HG02885 (cell line): Measurements from ENCODE around the gene PPARA.

ENCODE experiments used
- ATAC-seq: cut with Tn5 transposase; IDR thresholded peaks from one replicate; pipeline ENCODE4 v1.9.1; 2021; ENCODE audit warnings: mild to moderate bottlenecking; ENCODE audit not compliant: unreplicated experiment, poor library complexity

Gene PPARA

DNA sequence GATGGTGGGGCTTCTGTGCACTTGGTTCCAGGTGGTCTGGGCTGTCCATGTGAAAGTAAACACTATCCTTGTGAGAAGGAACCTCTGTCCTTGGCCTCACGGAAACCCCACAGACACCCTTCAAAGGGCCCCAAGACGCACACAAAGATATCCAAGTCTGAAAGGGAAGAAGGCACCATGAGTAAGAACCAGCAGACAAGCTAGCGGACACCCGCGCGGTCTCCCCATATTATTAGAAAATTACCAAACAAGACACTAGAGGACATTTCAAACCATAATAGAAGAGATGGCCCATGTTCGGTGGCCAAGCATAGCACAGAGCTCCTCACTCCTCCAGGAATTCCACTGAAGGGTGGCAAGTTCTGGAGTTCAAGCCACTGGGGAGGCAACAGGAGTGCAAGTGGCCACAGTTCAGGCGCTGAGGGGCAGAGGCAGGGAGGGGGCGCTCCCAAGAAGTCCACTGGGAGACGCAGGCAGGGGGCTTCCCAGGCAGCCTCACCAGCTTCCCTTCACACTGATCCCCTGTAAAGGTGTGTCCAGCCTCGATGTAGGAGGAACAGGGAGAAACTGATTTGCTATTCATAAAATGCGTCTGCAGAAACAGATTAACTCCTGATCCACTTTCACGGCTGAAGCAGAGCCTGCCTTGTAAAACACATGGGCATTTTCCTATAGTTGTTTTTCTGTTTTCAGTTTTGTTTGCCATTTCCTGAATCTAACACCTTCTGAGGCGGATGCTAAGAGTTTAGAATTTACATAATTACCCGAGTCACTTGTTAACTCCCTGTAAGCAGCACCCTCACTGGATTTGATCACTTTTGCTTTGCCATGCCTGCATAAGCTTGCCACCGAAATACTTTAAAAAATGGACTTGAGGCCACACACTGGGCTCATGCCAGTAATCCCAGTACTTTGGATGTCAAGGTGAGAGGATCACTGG, 9.1 kb upstream of the PPARA start:
- no peak for ATAC-seq

DNA sequence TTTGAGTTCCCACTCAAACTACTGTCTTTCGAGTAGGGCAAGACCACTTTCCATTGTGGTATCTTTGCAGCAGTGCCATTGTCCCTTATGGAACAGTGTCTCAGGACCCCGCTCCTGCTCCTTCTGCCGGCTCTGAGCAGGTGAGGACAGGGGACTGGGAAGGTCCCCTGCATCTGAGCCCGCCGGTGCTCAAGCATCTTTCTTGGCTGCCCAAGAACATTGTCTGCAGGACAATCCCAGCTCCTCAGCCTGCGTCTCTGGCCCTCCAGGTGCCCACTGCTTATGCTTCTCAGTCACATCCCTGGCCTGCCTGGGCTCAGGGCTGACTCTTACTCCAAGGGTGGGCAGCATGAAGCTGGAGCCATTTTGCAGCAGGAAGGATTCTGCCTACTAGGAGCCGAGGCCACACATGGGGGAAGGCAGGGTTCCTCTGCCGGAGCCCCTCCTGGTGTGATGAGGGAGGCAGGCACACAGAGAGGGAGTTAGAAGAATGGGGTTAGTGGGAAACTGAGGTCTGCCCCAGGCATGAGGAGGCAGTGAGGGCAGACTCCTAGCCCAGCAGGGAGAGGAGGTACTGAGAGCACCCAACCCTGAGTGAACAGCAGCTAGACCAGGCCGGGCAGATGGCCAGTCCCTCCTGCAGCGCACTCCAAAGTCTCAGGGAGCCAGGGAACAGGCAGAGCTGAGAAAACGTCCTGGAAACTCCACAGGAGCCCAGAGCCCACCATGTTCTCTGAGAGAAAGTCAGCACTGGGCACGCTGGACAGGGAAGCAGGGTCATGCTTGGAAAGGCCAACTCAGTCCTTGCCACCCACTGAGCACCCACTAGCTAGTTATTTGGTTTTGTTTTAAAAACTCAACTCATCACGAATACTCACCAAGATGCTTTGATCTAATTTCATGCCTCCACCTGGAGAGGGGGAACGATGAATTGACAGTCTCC, 7.5 kb upstream of the PPARA start:
- no peak for ATAC-seq

DNA sequence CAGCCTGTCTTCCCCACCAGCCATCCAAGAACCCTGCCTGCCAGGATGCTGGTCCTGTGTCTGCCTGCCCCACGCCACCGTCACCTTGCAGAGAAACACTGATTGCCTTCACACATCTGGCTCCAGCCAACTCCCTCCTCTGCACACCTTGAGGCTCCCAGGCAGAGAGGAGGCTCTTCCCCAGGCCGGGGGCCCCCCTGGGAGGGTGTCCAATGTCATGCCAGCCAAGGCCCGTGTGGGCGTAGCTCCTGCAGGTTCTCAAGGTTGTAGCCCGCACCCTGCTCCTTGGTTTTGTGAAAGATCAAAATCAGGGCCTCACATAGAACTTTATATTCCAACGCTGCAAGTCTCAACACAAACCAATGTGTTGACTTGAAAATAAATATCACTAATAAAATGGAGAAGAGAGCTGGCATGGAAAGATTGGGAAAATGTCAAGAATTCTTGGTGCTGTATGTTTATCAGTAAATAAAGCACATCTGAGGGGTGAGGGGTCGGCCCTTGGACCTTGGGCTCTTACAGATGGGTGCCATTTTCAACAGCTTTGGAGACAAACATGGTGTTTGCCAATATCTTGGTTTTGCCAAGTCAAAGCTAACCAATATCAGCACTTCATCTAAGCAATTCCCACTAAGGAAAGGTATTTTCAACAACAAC, 6.7 kb upstream of the PPARA start:
- no peak for ATAC-seq

DNA sequence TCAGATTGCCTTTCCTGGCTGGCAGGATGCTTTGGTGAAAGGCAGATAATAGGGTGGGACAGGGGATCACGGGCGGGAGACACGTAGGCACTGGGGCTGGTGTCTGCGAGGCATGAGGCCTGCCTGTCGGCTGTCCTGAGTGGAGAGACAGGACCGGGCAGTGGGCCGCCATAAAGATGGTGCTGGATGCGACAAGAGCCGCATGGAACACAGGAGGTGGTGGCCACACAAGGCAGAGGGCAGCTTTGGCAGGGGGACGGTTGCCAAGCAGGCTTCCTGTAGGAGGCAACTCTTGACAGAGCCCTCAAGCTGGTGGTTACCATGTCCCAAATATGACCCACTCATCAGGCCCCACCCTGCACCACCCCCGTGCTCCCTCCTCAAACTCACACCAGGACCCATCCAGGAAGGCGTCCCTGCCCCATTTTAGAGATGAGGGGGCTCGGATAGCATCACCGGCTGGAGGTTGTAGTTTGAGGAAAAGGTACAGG, 4.9 kb upstream of the PPARA start:
- ATAC-seq, result no peak

DNA sequence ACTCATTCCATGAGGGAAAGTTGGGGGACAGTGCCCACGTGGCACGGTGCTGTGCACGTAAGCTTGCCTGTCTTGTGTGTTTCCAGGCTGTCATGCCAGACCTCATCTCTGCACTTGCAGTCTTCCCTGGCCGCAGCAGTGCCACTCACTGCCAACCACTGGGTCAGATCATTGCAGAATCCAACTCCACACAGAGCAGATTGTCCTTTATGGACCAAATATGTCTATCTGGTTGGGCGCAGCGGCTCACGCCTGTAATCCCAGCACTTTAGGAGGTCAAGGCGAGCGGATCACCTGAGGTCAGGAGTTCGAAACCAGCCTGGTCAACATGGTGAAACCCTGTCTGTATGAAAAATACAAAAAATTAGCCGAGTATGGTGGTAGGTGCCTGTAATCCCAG, 4.4 kb upstream of the PPARA start:
- no peak for ATAC-seq

DNA sequence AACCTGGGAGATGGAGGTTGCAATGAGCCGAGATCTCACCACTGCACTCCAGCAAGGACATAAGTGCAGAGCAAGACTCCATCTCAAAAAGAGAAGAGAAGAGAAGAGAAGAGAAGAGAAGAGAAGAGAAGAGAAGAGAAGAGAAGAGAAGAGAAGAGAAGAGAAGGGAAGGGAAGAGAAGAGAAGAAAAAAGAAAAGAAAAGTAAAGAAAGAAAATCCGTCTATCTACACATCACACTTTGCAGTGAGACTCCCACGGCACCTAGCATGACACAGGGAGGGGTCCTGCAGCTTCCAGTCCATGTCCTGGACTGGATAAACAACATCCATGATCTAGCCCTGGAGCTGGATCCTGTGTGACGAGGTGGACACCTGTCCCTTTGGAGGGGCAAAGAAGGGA, 4.0 kb upstream of the PPARA start:
- no peak for ATAC-seq

DNA sequence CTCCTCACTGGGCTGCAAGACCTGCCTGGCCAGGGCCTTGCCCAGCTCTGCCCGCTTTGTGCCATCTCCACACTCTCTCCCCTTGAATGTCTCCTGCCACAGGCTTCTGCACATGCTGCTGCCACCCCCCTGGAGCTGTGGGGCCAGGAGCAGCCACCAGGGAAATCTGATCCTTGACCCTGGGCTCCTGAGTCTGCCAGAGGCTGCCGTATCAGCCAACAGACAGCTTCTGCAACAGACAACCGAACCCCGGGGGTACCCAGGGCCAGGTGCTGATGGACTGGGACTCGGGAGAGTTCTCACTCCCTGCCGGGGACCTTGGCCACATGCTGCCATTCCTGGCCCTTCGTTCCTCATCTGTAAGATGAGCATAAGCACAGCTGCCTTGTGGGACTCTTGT, 3.3 kb upstream of the PPARA start:
- ATAC-seq, result no peak

DNA sequence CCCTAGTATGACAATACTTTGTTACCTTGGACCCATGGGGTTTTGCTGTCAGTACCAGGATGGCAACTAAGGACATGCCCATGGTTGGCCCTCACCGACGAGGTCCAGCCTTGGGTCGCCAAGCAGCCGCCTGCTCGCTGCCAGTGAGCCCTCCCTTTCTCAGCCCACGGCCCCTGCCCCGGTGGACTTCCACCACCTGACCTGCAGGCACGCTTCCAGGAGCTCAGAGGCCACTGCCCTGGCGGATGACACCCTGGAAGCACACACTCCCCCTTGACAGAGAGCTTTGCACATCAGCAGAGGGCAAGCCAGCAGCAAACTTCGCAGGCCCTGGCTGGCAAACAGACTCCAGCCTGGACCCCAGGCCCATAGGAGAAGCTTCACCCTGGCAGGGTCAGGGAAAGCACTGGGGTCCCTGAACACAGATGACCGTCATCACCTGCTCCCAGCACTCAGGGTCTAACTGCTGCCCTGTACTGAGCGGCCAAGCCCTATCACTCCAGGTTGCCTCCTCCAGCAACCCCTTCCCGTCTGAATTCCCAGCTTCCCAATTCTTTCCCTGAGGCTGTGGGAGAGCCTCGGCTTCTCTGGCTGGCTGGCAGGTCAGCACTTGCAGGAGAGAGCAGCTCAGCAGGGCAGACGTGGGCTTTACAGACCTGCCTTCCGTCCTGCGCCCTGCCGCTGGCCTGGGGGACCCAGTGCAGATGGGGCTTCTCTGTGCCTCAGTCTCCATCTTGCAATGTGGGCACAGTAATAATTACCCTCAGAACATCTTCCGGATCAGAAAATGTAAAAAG, 2.7 kb upstream of the PPARA start:
- ATAC-seq, result no peak

DNA sequence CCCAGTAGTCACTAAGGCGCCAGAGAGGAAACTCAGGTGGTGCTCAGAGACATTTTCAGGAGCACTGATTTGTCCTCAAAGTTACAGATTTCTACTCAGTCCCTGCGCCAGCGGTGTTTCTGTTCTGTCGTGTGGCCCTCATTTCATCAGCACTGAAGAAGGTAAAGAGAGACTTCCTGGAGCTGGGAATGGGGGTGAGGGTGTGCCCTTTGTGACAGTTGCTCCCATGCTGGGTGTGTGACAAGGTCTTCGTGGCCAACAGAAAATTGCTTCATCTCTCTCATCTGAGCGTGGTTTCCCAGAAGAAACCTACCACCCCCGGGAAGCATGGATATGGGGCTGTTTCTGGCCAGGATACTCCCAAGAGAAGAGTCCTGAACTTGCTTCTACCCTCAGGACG, 2.0 kb upstream of the PPARA start:
- no peak for ATAC-seq

DNA sequence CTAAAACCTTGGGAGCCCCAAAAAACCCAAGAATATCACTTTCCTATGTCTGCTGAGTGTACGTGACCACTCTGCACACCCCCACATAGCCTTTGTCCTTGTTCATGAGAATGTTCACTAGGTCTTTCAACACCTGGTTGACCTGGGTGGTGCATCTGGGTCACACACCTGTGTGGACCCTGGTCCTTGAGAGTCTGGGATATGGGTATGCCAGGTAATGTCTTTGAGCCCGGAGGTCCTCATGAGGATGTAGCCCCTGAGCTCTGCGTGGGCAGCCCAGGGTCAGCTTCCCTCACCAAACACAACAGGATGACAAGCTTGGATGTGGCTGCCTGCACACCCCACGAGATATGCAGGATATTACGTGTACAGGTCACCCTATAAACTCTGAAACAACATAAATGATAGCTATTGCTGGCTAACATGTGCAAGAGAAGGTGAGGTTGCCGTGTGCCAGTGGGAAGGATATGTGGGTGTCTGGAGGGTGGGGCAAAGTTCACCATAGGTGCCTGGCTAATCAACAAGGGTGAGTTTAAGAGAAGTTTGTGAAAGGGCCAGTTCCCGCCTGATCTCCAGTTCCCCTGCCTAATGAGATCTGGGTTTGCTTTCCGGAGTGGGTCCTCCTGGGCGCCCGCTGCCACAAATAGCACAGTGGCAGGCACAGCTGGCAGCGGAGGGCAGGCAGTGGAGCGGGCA, 1.4 kb upstream of the PPARA start:
- ATAC-seq, result no peak

DNA sequence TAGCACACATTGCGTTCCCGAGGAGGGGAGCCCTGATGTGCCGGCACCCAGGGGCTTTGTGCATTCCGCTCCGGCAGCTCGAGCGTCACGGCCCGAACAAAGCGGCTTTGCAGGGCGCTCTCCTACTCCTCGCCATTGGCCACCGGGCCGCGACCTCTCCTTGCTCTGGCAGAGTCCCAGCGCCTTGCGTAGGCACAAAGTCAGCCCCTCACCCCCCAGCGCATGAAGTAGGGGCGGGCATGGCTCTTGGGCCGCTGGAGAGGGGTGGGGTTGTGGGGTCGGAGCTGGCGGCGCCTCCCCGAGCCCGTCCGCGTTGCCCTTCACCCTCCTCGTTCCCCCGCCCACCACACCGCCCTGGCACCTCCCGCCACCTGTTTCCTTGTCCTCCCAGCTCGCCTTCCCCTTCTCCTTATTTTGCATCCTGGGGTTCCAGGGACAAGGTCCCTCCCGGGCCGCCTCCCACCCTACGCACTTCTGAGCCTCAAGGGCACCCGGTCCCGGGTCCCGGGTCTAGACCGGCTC, 753 bp upstream of the PPARA start:
- ATAC-seq, result peak; percentile 2

DNA sequence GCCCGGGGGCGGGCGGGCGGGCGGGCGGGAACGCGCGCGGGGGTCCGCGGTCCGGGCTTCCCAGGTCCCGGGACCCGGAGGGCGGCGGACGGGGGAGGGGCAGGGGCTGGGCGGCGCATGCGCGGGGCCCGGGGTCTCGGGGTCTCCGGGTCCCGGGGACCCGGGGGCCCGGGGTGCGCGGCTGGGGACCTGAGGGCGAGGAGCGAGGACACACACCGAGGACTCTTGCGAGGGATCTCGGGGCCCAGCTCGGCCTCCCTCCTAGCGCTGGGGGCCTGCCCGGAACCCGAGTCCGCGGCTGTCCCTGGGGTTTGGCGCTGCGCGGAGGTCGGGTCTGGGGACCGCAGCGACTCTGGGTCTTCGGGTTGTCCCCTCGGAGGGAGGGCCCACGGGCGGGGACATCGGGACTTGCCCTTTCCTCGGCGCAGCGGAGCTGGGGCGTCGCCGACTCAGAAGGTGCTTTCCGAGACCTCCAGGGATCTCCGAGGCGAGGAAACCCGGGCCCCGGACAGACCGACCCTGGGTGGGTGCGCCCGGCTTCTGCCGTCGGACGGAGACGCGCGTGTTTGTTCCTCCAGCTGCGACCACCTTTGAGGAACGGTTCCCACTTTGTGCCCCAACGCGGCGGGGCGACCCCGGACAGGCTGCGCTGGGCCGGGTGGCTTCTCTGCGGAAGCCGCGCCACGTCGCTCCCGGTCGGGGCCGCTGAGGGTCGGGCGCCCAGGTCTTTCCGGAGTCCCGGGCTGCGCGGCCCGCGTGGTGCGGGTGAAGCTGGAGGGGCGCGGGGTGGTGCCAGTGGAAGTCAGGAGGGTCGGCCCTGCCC, 540 bp downstream of the PPARA start:
- peak; percentile 37 for ATAC-seq

DNA sequence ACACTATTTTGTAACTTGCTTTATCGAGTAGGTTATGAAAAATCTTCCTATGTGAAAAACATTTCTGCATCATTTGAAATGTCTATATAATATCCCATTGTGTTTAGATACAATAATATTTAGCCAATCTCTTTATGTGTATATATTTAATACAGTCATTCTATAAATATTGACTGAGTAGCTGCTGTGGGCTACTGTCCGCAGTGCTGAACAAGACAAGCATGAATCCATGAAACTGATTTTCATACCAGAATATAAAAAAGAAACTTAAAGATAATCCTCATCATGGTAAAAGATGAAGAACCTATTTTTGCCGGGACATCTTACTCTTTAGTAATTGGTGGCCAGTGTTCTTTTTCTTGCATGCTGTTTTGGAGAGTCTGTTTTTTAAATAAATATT, 3.6 kb downstream of the PPARA start:
- no peak for ATAC-seq

DNA sequence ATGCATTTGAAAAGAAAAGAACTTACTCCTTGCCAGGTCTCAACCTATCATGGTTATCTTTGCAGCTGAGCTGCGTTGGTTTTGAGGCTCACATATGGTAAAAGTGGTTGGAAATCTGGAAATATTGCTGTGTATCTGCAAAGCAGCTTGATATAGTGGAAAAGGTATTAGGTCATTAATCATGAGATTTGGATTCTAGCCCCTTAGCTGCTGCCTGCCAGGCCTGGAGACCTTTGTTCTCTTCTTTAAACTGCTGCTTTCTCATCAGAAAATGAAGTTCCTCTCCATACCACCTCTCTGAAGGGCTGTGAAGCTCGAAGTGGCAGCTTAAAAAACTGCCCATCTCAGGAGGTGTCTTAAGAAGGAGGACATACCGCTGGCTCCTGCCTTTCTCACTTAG, 5.7 kb downstream of the PPARA start:
- ATAC-seq, result no peak

DNA sequence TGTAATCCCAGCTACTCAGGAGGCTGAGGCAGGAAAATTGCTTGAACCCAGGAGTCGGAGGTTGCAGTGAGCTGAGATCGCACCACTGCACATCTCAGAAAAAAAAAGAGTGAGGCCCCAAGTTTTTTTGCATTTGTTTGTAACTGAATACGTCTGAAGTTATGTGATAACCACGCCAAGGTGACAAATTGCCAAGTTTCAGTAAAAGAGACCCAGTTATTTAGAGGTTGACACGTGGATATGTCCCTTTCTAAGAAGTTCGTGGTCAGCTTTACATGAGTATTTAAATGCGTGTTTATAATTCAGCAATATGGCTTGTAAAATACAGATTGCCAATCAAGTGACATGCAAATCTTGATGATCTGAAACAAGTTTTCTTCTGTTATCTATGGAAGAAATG, 8.0 kb downstream of the PPARA start:
- no peak for ATAC-seq

DNA sequence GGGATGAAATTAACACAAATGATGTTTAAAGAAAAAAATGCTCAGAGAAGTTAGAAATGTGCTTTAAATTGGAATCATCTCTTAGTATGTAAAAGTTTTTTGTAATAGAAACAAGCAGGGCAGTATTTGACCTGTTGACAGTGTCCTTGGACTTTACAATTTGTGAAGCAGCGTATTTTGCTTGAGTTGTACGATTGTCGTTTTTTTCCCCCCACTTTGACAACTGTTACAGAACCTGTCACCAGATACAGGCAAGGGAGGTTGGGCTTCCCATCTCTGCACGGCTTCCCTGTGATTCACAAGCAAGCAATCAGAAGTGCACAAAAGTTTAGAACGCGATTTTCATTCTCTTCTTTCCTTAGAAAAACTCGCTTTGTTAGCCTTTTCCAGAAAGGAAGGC, 8.9 kb downstream of the PPARA start:
- ATAC-seq, result no peak

DNA sequence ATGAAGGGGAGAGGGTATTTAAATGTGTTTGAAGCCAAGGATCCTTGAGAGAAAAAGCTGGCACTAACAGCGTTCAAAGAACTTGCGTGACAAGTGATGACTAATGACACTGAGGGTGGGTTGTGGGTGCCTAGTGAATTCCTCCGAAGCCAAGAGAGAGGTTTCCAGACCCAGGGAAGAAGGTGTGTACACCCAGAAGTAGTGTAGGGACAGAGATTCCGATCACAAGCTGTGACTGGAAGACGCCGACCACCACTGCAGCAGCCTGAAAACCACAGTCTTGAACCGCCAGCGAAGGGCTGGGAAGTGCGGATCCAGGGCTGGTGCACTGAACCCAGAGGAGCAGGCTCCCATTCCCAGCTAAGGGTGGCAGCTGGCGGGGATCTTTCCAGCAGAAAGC, 9.5 kb downstream of the PPARA start:
- no peak for ATAC-seq

DNA sequence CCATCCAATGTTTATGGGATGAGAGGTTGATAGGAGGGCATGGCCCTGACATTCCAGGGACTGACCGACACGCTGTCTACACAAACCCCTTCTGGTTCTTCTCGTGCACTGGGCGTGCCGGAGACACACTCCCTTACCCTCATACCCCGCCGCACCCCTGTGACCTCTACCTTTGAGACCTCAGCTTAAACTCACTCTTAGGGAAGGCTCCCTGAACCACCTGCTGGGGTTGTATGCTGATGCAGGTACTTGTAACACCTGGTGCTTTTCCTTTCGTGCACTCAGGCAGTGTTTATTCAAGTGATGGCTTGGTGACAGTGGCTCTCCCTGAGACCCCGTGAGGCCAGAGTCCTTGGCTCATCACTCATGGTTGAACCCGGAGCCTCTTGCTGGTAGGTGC, 12.0 kb downstream of the PPARA start:
- no peak for ATAC-seq
